GM23248 (cell line): ENCODE data around the gene SPATA16.

Experiments
- EZH2 ChIP-seq: fragments of 200-600 bp; sonication (generic); IDR thresholded peaks from 2 replicates; pipeline ENCODE4 v1.6.1; 2018; ENCODE audit warnings: antibody characterized with exemption, mild to moderate bottlenecking; ENCODE audit not compliant: insufficient read depth, poor library complexity, severe bottlenecking
- EZH2phosphoT487 ChIP-seq: fragments of 200-600 bp; sonication (generic); IDR thresholded peaks from 2 replicates; pipeline ENCODE4 v1.6.1; 2018; ENCODE audit warnings: antibody characterized with exemption, moderate library complexity, mild to moderate bottlenecking, low read depth; ENCODE audit not compliant: insufficient read depth

DNA sequence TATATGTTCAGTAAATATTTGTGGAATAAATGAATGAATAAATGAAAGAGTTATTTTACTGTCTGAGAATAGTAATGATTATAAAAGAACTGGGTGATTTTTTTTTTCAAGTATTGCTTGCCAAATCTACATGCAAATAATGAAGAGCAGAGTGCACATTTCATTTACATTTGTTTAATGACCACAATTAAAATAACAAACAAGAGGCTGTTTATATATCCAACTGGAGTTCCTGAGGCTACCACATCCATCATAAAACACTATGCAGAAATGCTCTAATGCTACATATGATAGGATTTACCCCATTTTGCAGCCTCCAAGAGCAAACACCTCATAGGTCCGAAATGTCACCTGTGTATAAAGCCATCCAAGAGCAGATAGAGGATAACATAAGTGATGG, 266.0 kb downstream of the SPATA16 start:
- no peak for TF ChIP-seq EZH2phosphoT487
- no peak for TF ChIP-seq EZH2
